ENCODE measurements around the gene MEN1.

Gene MEN1

DNA sequence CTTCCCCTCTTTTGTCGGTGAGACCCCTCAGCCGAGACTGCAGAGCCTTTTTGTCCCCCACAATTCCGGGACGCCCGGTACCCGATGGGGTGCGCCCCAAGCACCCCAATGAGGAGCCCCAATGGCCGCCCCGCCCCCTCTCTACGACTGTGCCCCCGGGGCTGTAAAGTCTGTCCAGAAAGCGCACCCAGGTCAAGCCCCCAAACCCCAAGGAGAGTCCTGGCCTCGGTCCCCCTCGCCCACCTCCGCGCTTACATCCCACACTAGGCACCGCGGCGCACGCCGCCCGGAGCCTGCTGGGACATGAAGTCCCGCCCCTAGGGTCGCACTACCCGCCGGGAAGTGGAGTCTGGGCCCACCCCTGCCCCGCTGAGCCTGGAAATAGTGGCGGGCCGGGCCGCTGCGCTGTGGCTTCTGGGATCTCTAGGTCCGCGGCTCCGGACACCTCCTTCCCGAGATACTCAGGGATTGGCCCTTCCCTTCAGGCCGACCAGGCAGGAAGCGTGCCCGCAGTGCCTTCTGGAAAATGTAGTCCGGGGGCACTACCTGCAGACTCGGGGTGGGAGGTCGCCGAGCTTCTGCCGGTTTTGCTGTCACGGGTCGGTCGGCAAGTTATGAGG lies at the start of gene MEN1:
TSS of gene MEN1 (minus strand) at position 281 of the 620 bp plus-strand sequence. CDS start 442 bp downstream, outside the sequence.
- peak; percentile 42 to 57 for DNase-seq (ENCODE audit: extremely low read depth in 1 of 2, low read depth in 1 of 2)

GRCh38 chr11:64859542-64860414 lies 49.4 kb upstream of the MEN1 start:
- DNase-seq (ENCODE audit: extremely low read depth in 1 of 2, low read depth in 1 of 2): no peak

- DNase-seq (ENCODE audit: extremely low read depth in 1 of 2, low read depth in 1 of 2): no peak
These were observed 48.3 kb upstream of the MEN1 start for GRCh38 chr11:64858467-64859263.

GRCh38 chr11:64857485-64857884 lies 47.1 kb upstream of the MEN1 start:
- DNase-seq (ENCODE audit: extremely low read depth in 1 of 2, low read depth in 1 of 2): no peak

DNA sequence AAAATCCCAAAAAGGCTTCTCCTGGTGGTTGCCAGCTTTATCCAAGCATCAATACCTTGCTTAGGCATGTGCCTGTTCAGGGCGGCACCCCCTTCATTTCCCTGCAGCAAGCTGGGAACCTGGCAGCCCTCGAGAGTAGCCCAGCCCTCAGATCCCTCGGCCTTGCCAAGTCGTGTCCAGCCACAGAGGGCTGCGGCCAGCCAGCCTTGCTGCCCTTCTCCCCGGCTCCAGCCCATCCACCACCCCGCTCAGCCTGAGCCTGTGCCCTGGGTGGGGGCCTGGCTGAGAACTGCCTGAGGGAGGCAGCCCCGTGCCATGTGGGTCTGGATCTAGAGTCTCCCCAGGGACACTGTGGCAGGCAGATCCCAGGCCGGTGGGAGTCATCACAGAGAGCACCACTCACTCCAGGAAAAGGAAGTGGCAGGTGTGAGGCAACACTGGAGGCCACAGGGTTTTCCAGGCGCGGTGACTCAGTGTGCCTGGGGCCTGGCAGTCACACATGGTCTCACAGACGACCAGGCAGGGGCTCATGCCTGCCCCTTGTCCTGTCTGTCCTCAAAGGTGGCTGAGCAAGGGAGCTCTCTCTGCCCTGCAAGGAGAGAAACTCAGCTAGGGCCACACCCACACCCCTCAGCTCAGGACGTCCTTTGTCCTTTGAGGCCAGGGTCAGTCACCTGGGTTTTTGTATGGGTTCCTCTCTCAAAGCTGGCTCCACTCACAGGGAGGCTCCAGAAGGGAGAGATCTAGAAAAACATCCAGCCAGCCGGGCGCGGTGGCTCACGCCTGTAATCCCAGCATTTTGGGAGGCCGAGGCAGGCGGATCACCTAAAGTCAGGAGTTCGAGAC lies 46.3 kb upstream of the MEN1 start:
- no peak for DNase-seq (ENCODE audit: extremely low read depth in 1 of 2, low read depth in 1 of 2)

- no peak for DNase-seq (ENCODE audit: extremely low read depth in 1 of 2, low read depth in 1 of 2)
These were observed 45.4 kb upstream of the MEN1 start for GRCh38 chr11:64855596-64856304.

DNA sequence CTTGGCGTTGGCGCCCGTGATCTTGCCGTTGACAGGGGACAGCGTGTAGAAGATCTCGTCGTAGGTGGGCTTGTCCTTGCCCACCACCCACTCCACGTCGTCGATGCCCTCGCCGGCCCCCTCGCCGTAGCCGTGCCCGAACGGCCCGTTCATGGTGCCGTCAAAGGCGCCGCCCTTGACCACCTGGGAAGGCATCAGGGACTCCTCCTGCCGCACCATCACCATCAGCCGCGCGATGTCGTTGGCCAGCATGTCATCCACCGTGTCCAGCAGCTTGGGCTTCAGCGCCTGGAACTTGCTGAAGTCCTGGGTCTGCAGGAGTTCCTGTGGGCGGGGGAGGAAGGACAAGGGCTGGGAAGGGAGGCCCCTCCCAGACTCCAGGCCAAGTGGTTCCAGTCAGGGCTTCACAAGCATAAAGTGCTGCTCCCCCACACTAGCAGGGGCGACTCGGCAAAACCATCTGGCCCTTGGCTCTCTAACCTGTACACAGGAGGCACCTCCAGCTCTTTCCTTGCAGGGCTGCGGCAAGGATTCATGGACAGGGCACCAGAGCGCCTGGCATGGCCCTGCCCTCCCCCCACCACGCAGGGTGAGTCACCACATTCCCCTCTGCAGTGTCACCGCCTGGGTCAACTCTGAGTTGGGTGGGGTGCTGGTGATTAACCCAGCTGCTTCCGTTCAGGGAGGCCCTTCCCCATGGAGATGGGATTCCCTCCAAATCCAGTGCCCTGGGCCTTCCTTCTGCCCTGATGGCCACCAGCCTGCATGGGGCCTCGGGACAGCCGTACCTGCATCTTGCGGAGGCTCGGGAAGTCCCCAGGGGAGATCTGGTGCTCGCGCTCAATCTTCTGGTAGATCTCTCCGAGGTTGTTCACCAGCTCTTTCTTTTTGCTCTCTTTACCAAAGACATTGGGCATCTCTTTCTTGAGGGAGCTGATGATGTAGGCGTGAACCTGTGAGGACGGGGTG lies 44.5 kb upstream of the MEN1 start:
- no peak for DNase-seq (ENCODE audit: extremely low read depth in 1 of 2, low read depth in 1 of 2)

- DNase-seq (ENCODE audit: extremely low read depth in 1 of 2, low read depth in 1 of 2): no peak
These were observed 43.8 kb upstream of the MEN1 start for GRCh38 chr11:64854157-64854533.

DNA sequence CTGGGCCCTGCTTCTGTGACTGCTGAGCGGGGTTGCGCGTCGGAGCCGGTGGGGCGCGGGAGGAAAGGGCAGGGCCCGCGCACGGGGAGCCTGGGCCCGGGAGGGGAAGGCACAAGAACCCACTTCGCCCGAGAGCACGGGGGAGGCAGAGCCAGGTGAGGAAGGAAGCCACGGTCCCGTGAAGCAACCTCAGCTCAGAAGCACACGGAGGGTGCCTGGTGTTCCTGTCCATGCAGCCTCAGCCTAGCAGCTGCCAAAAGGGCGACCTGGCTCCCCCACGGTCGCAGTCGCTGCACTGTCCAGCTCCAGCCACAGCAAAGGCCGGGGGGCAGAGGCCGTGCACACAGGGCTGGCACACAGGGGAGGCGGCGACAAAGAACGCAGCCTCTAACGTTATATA lies 43.4 kb upstream of the MEN1 start:
- DNase-seq (ENCODE audit: extremely low read depth in 1 of 2, low read depth in 1 of 2): no peak

DNA sequence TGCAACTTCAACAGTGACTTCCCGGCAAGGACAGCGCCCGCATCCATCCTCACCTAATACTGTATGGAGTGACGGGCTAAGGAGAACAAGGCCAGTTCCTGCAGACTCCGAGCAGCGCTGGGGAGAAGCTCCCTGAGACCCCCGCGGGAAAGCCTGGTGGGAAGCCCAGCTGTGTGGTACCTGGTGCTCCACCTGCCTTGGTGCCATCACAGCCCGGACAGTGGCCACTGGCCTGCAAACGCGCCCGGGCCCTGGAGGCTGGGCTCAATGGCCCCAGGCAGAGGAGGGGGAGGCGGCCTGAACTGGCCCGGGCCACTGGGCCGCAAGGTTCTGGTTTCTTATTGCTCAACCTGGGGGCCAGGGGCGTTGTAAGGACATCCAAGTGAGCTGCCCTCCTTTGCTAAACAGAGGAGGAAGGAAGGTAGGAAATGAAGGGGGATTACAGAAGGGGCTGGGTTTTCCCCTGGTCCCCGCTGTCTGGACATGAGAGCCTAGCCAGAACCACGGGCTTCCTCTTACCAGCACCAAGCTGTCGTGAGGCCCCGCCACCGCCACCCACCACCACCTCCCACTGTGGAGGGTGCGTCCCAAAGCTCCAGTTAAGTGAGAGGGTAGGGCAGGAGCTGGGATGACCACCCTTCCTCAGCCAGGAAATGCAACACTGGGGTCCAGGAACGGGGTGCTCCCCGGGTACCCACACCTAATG lies 42.6 kb upstream of the MEN1 start:
- no peak for DNase-seq (ENCODE audit: extremely low read depth in 1 of 2, low read depth in 1 of 2)

DNA sequence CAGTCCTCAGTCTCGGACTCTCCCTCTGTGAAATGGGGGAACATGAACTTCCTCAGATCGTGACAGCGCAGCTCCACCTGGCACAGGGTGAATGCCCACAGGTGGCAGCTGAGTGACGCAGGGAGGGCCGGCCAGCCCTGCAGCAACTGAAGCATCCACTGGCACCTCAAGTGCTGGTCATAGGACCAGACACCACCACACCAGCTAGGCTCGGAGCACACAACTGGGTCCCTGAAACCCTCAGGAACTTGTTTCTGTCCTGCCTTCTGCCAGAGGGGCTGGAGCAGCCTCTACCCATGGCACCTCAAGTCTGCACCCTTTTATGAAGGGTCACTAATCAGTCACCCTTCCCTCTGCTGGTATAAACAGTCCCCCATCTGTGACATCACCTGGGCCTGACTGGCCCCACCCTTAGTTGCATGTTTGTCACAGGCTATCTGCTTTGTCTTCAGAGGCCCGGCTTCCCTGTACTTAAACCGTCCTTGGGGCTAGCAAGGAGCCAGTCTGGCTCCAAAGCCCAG lies 41.5 kb upstream of the MEN1 start:
- no peak for DNase-seq (ENCODE audit: extremely low read depth in 1 of 2, low read depth in 1 of 2)

DNA sequence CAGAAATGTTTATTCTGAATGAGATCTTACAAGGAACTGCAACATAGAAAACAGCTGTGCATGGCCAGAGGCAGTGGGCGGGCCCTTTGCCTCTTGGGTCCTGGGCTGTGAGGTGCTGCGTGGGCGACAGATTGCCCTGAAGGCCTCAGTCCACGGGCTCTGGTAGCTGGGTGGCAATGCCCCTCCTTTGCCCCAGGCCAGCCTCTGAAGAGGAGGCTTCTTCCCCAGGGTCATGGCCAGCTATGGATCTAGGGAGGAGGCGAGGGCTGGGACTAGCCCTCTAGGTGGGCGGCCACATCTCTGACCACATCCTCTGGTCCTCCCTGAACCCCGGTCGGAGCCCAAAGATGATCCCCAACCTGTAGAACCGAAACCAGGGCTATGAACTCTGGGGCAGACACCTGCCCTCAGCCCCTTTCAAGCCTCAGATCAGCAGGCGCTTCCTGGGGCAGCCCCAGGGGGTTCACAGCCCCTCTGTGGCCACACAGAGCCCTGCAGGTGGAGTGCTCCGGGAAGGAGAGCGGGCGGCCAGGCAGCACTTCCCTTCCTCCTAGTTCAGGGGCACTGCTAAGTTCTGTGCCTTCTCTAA lies 40.7 kb upstream of the MEN1 start:
- no peak for DNase-seq (ENCODE audit: extremely low read depth in 1 of 2, low read depth in 1 of 2)

DNA sequence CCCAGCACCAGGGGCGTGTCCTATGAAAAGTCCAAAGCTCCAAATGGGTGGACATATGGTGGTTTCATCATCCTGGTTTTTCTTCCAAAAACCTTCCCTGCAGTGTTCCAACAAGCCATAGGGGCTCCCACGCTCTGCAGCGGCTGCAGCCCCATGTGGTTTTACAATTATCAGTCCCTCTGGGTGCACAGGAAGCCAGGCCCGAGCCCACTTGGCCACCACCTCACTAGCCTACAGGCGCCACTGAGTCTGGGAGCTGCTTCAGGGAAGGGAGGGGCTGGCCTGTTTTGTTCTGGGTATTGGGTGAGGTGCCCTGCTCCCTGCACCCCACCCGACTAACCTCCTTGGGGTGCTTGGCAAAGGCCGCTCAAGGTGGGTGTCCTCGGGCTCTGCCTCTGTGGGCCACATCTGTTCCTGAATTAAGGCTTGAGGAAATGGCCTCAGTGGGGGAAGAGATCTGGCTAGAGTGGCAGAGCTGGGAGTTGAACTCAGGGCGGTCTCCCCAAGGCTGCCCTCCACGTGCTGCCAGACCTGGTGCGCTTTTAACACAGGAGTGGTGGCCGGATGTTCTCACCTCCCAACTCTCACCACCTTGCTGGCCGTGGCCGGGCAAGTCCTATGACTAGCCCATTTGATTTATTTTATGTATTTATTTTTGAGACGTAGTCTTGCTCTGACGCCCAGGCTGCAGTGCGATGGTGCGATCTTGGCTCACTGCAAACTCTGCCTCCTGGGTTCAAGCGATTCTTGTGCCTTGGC lies 39.4 kb upstream of the MEN1 start:
- no peak for DNase-seq (ENCODE audit: extremely low read depth in 1 of 2, low read depth in 1 of 2)

DNA sequence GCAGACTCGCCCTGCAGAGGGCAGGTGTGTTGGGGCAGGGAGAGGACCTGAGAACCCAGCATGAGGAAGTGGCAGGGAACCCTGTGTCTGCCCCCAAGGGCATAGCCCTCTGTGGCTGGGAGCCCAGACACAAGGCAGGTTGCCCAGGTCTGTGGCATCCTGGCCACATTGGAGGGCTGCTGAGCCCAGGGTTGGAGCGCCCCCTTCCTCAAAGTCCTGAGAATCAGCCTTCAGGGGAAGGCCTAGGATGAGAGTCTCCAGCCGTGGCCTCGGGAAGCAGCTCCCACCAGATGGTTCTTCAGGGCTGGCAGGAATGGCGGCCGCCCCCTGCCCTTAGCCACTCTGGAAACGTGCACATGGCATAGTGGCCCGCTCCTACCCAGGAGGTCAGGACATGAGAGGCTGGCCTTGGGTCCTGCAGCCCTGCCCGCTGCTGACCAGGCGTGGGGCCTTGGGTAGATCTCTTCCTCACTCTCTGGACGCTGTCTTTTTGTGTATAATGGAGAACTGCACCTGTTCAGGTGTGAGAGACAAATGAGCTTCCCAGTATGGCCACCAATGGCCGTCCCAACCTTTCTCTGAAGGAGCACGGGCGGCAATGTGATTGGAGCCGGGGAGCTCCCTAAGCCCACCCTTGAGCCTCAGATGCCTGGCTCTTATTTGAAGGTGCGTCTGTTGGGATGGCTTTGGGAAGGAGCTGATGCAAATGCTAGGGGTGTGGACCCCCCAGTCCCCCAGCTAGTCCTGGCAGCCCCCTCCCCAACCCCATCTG lies 38.7 kb upstream of the MEN1 start:
- DNase-seq (ENCODE audit: extremely low read depth in 1 of 2, low read depth in 1 of 2): no peak

GRCh38 chr11:64848214-64848825 lies 38.0 kb upstream of the MEN1 start:
- no peak for DNase-seq (ENCODE audit: extremely low read depth in 1 of 2, low read depth in 1 of 2)
